Measurements from ENCODE around the gene HERPUD1. TPM values are rescaled to one million over a fixed set of nuclear protein-coding genes. Genes with fewer than 3 reads are reported as not detected.

HERPUD1 gene
- total and polyA plus RNA-seq, 8 donors, result 78.2 to 298 (median 203) TPM

DNA sequence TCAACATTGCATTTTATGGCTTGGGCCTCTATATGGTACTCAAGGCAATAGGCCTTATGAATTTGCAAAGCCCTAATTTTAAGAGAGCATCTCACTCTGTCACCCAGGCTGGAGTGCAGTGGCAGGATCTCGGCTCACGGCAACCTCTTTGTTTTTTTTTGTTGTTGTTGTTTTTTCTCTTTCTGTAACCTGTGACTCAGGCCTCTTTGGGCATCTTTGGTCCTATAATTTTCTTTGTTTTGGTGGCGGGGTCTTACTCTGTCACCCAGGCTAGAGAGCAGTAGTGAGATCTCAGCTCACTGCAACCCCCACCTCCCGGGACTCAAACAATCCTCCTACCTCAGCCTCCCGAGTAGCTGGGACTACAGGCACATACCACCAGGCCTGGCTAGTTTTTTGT, 21.8 kb upstream of the HERPUD1 start:
- no peak for ATAC-seq

DNA sequence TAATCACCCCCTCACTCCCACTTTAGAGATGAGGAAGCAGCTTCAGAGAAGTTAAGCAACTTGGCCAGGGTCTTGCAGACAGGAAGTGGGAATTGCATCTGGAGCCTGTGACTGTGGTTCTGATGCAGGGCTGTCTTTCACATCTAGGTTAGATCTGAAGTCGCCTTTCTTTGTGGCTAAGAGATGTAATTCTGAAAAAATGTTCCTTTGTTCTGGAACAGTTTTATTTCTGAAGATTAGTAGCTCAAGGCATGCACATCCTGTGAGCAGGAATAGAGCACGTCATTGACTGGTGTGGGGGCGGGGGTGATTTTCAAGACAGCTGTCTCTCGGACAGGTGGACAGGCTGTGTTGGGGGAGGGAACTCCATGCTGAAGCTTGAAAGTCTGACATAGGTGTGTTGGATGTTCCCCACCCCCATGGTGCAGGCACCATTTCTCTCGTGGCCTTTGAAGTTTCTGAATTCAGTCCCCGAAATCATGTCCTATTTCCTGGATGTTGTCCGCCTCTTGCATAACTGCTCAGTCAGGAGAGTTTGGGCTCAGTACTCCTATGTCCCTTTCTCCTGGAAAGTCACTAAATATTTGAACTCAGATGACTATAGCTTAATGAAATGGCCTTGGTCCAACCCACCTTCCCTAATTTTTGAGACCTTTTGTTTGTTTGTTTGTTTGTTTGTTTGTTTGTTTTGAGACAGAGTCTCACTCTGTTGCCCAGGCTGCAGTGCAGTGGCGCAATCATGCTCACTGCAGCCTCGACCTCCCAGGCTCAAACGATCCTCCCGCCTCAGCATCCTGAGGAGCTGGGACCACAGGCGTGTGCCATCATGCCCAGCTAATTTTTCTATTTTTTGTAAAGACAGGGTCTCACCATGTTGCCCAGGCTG, 21.0 kb upstream of the HERPUD1 start:
- Histone ChIP-seq H3K27ac (peak overlapping the region in 2 of 4 donors; percentile 23 to 59), H3K4me1 (peaks cover 0 to 13% (median 9%) of the 10 kb centered on the region in 3 donors), H3K9me3 (no peaks in the 10 kb centered on the region), H3K4me3 (no peak overlapping the region), H3K27me3 (no peaks in the 10 kb centered on the region), H3K36me3 (no peaks in the 10 kb centered on the region)
- intact Hi-C loops (cut with DNase I), result no loop called here
- WGBS, 2 donors, result 83 to 88% methylated on average over 12 of the region's 12 CpGs
- FAIRE-seq, result no peak
- TF ChIP-seq, protein P1, sequence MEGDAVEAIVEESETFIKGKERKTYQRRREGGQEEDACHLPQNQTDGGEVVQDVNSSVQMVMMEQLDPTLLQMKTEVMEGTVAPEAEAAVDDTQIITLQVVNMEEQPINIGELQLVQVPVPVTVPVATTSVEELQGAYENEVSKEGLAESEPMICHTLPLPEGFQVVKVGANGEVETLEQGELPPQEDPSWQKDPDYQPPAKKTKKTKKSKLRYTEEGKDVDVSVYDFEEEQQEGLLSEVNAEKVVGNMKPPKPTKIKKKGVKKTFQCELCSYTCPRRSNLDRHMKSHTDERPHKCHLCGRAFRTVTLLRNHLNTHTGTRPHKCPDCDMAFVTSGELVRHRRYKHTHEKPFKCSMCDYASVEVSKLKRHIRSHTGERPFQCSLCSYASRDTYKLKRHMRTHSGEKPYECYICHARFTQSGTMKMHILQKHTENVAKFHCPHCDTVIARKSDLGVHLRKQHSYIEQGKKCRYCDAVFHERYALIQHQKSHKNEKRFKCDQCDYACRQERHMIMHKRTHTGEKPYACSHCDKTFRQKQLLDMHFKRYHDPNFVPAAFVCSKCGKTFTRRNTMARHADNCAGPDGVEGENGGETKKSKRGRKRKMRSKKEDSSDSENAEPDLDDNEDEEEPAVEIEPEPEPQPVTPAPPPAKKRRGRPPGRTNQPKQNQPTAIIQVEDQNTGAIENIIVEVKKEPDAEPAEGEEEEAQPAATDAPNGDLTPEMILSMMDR (IDR thresholded peaks at IDR 0.05), result no peak
- ATAC-seq, result peak in 2 of 4 donors; percentile 51 to 54
- DNase-seq, result no peak

More for the DNA sequence above, 21.8 kb upstream of the HERPUD1 start:
- FAIRE-seq, result no peak
- no peaks in the 10 kb centered on the region for H3K9me3 ChIP-seq
- TF ChIP-seq, protein P1 (IDR thresholded peaks at IDR 0.05), result no peak
- no peaks in the 10 kb centered on the region for H3K27me3 ChIP-seq
- peak overlapping the region in 1 of 4 donors; percentile 59 for H3K27ac ChIP-seq
- DNase-seq, result no peak
- WGBS, 2 donors, result 88 to 96% methylated on average over 5 of the region's 5 CpGs
- H3K36me3 ChIP-seq, result no peaks in the 10 kb centered on the region
- no peak overlapping the region for H3K4me3 ChIP-seq
- intact Hi-C loops (cut with DNase I), result no loop called here
- peaks cover 0 to 9% (median 1%) of the 10 kb centered on the region in 3 donors for H3K4me1 ChIP-seq

DNA sequence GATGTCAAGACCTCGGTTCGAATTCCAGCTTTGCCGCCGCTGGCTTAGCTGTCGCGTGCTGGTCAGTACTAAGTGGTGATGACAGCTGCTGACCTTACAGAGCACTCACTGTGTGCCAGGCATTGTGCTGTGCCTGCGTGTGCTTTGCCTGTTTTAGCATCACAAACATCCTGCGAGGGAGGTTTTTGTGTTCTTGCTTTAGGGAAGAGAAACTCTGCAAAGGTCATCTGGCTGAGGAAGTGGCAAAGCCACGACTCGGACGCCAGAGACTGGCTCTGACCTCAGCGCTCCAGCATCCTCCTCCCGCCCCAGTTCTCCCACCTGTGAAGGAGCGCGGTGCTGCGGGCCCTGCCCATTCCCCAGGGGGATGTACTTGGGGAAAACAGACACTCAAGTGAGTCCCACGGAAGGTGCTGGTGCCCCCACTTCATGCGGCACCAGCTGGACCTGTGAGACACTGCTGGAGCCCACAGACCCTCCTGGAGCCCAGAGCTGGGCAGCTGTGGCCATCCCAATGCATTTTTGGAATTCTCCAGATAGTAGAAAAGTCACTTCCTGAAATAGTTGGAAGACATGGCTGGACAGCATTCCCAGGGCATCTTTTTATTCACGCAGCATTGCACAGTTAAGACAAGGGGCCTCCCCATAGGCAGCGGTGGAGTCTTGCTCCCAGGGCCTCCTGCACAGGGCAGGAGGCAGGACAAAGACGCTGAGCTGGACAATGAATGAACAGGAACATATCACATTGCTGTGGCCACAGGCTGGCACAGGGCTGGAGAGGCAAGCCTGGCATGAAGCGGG, 20.0 kb upstream of the HERPUD1 start:
- peak in 2 of 4 donors; percentile 36 to 48 for ATAC-seq
- Histone ChIP-seq H3K4me1 (peaks cover 8 to 23% (median 20%) of the 10 kb centered on the region in 3 donors), H3K27ac (peak overlapping the region in 2 of 4 donors; percentile 23 to 59), H3K4me3 (no peak overlapping the region), H3K27me3 (no peaks in the 10 kb centered on the region), H3K9me3 (no peaks in the 10 kb centered on the region), H3K36me3 (no peaks in the 10 kb centered on the region)
- intact Hi-C loops (cut with DNase I), result no loop called here
- TF ChIP-seq, protein P1 (IDR thresholded peaks at IDR 0.05), result no peak
- 81 to 86% methylated on average over 22 of the region's 22 CpGs for WGBS, 2 donors
- no peak for FAIRE-seq
- DNase-seq, result peak in 1 of 6 donors; percentile 59

DNA sequence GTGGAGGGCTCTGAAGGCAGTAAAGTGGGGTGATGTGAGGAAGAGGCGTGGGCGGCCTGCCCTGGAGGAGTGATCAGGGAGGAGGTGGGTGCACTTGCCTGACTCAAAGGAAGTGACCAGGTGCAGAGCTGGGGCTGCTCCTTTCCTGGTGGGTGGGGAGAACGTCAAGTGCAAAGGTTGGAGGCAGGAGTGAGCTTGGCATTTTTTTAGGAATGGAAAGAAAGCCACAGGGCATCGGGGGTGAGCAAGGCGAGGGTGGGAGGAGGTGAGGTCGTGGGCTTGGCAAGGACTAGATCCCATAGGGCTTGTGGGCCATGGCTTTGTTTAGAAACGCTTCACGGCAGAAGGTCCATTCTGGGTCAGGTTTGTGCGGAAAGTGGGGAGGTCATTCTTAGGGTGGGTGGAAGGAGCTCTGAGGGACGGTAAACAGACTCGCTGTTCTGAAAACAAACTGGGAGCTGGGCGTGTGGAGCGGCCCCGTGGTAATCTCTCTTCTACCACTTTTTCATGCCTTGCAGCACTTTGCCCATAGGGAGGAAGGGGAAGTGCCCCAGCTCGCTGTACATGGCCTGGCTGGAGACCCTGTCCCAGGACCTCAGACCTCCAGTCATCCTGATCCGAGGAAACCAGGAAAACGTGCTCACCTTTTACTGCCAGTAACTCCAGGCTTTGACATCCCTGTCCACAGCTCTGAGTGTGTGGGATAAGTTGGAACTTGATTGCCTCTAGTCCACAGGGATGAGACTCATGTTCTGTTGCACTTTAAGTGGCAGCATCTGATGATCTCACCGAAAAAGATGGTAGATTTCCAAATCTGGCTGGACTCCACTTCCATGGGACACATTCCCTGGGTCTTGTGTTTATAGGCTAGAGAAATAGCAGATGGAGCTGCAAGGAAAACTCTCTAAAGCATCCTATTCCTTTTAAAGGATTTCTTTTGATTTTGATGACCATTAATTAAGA, 18.9 kb upstream of the HERPUD1 start:
- Histone ChIP-seq H3K27ac (no peak overlapping the region), H3K36me3 (no peaks in the 10 kb centered on the region), H3K4me1 (peaks cover 10 to 28% (median 28%) of the 10 kb centered on the region in 3 donors), H3K4me3 (no peak overlapping the region), H3K9me3 (no peaks in the 10 kb centered on the region), H3K27me3 (no peaks in the 10 kb centered on the region)
- intact Hi-C loops (cut with DNase I), result no loop called here
- FAIRE-seq (no peak), DNase-seq (no peak), ATAC-seq (no peak)
- 87 to 91% methylated on average over 18 of the region's 18 CpGs for WGBS, 2 donors
- TF ChIP-seq, protein P1 (IDR thresholded peaks at IDR 0.05), result no peak
